Activated T-helper 2 cell treated with anti-CD3 and anti-CD28 coated beads, Interferon-gamma antibody, Interleukin-2, Interleukin-4, amounts not matched to agents 10 μg/mL and 5 μg/mL and 100 μg/mL, durations not matched to agents 14 hours and 24 hours and 36 hours (primary cell): ENCODE data around the gene BSG. TPM values are rescaled to one million over a fixed set of nuclear protein-coding genes. Genes with fewer than 3 reads are reported as not detected.
"Not testable (repeated sequence)": the region's sequence is repeated elsewhere in the genome, so short reads cannot be mapped to it uniquely, and the experiment has no call there.

Source experiments
- DNase-seq: peaks from one replicate; pipeline ENCODE4 v3.0.0; 2021; ENCODE audit warnings: low spot score
- H3K27ac Mint-ChIP-seq: one replicate; pipeline ENCODE4 v1.8.0; 2021; ENCODE audit warnings: mixed read lengths
- H3K27me3 Mint-ChIP-seq: one replicate; pipeline ENCODE4 v1.8.0; 2021; ENCODE audit warnings: low read depth, mixed read lengths
- H3K36me3 Mint-ChIP-seq: one replicate; pipeline ENCODE4 v1.8.0; 2021; ENCODE audit warnings: low read depth, mixed read lengths
- H3K4me1 Mint-ChIP-seq: one replicate; pipeline ENCODE4 v1.8.0; 2021; ENCODE audit warnings: low read depth, mixed read lengths
- H3K4me3 Mint-ChIP-seq: one replicate; pipeline ENCODE4 v1.8.0; 2021; ENCODE audit warnings: low read depth, mild to moderate bottlenecking, moderate library complexity, mixed read lengths
- H3K9me3 Mint-ChIP-seq: one replicate; pipeline ENCODE4 v1.8.0; 2021; ENCODE audit warnings: mixed read lengths
- intact Hi-C: fragments of 100-400 bp; cut with micrococcal nuclease; formaldehyde crosslinking; loops from one replicate; pipeline ENCODE4 v1.15.1; 2023
- total RNA-seq: library from RNA; stranded (reverse); gene quantifications from 2 replicates; pipeline ENCODE4 v1.2.3, GENCODE V29; 2022

Gene BSG
- total RNA-seq, 1 donor from 2014 or later = 300 TPM

DNA sequence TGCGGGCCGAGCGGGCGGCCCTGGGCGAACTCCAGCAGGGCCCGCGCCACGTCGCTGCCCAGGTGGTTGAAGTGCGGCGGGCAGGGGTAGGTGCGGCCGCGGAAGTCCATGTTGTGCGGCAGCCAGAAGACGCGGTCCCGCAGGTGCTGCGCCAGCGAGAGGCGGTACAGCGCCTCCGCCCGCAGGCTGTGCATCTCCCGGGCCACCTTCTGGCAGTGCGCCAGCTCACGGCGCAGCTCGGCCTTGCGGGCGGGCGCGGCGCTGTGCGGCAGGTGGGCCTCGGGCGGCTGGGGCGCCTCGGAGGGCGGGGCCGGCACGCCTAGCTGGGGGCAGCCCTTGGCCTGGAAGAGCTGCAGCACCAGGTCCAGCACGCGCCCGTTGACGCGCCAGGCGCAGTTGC is 48.8 kb downstream of the BSG start:
- DNase-seq = not testable (repeated sequence)

DNA sequence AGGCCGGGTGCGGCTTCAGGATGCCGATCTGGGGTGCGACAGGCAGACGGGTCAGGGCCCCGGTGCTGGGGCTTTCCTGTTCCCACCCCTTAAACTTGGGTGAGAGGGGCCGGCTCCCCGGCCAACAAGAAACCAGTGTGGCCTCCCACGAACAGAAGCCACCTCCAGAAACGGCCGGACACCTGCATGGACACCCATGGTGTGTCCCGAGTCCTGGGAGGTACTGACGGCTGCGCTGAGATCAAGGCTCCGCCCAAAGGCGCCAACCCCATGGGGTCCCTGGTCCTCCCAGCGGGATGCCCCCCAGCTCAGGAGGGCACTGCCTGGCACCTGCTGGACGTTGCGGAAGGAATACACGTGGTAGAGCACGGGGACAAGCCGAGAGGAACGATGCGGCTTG is 49.4 kb downstream of the BSG start:
- no peak overlapping the region for H3K27ac Mint-ChIP-seq
- no peaks in the 10 kb centered on the region for H3K27me3 Mint-ChIP-seq
- no peak overlapping the region for H3K4me3 Mint-ChIP-seq
- intact Hi-C loops = no loop called here
- no peaks in the 10 kb centered on the region for H3K9me3 Mint-ChIP-seq
- H3K36me3 Mint-ChIP-seq = peaks cover 20% of the 10 kb centered on the region
- H3K4me1 Mint-ChIP-seq = no peaks in the 10 kb centered on the region
- no peak for DNase-seq

More for the DNA sequence above, 48.8 kb downstream of the BSG start:
- H3K27ac Mint-ChIP-seq, H3K4me3 Mint-ChIP-seq, H3K4me1 Mint-ChIP-seq, intact Hi-C loops, H3K27me3 Mint-ChIP-seq, H3K9me3 Mint-ChIP-seq: not testable (repeated sequence)
- H3K36me3 Mint-ChIP-seq = peaks cover 19% of the 10 kb centered on the region

DNA sequence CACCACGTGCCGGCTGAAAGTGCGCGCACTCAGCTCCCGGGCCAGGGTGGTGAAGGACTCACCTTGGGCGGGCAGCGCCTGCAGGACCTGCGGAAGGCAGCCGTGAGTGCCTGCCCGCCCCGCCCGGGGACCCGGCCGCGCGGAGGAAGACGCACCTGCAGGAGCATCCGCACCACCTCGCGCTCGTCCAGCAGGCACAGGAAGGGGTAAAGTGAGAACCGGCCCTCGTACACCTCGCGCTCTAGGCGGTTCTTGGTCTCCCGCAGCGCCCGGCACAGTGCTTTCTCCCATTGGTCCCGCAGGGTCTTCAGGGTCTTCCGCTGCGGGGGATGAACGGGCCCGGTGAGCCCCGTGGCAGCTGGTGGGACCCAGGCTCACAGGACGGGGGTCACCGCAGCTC is 50.3 kb downstream of the BSG start:
- no peak overlapping the region for H3K4me3 Mint-ChIP-seq
- intact Hi-C loops = no loop called here
- no peaks in the 10 kb centered on the region for H3K4me1 Mint-ChIP-seq
- no peak overlapping the region for H3K27ac Mint-ChIP-seq
- DNase-seq = no peak
- peaks cover 18% of the 10 kb centered on the region for H3K36me3 Mint-ChIP-seq
- no peaks in the 10 kb centered on the region for H3K27me3 Mint-ChIP-seq
- H3K9me3 Mint-ChIP-seq = no peaks in the 10 kb centered on the region

DNA sequence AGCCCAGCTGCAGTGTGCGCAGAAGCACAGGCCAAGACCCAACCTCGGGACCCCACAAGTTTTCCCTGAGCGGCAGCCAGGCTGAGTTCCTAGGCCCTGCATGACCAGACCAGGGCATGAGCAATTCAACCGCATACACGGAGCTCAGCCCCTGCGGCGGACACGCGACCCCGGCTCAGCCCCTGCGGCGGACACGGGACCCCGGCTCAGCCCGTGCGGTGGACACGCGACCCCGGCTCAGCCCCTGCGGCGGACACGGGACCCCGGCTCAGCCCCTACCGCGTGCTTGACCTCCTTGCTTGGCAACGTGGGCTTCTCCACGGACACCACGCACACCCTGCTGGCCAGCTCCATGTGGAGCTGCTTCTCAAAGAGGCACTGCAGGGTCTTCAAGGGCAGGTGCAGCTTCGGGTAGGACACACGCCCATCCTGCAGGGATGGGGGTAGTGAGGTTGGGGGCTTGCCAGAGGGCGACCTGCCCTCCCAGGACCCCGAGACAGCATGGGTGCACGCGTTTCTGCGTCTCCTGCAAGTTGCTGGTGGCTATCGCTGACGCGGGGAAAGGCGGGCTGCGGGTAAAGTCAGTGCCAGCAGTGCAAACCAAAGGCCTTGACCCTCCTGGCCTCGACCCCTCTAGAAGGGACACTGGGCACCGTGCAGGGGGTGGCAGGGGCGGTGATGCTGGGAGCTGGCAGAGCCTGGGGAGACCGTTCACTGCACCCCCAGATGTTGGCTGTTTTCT is 51.0 kb downstream of the BSG start:
- intact Hi-C loops = no loop called here
- no peaks in the 10 kb centered on the region for H3K4me1 Mint-ChIP-seq
- no peak overlapping the region for H3K4me3 Mint-ChIP-seq
- DNase-seq = no peak
- H3K36me3 Mint-ChIP-seq = peaks cover 18% of the 10 kb centered on the region
- H3K27ac Mint-ChIP-seq = no peak overlapping the region
- H3K27me3 Mint-ChIP-seq = no peaks in the 10 kb centered on the region
- no peaks in the 10 kb centered on the region for H3K9me3 Mint-ChIP-seq

DNA sequence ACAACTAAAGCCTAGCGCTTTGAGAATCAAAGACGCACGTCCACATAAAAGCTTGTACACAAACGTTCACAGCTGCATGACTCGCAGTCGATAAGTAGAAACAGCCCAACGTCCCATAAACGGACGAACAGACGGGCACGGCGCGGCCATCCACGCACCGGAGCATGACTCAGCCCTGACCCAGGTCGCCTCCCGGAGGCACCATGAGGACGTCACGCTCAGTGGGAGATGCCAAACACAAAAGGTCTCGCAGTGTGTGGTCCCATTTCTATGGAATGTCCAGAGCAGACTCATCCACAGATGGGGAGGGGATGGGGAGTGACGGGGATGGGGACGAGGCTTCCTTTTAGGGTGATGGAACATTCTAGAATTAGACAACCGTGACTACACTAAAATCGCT is 51.6 kb downstream of the BSG start:
- no peaks in the 10 kb centered on the region for H3K27me3 Mint-ChIP-seq
- no peak for DNase-seq
- H3K4me3 Mint-ChIP-seq = no peak overlapping the region
- intact Hi-C loops = no loop called here
- H3K4me1 Mint-ChIP-seq = peaks cover 2% of the 10 kb centered on the region
- peaks cover 20% of the 10 kb centered on the region for H3K36me3 Mint-ChIP-seq
- no peak overlapping the region for H3K27ac Mint-ChIP-seq
- no peaks in the 10 kb centered on the region for H3K9me3 Mint-ChIP-seq

DNA sequence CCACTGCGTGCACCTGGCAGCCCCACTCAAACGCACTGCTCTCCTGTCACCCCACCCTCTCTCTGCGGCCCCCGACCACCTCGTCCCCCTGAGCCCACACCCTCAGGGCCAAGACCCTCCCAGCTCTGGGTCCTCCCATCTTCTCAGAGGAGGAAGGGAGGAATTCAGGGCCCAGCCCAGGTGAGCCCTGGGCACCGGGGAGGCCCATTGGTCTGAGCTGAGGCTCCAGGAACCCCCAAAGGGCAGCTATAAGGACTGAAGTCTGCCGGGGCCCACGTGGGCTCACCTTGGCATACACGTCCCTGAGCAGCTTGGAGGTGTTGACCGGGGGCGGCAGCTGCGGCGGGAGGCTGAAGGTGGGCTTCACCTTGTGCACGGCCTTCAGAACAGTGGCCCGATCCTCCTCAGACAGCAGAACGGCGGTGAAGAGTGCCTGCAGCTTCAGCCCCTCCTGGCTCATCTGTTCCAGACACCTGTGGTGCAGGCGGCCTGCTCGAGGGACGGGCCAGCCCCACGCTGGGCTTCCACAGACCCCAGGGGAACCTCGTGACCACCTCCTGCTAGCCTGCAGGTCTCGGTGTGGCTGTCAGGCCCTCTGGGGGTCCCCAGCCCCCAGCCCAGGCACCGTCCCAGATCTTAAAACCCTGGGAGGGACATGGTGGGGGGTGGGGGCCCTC is 52.2 kb downstream of the BSG start:
- Mint-ChIP-seq H3K9me3 (no peaks in the 10 kb centered on the region), H3K36me3 (peaks cover 22% of the 10 kb centered on the region), H3K4me1 (peaks cover 4% of the 10 kb centered on the region), H3K27ac (no peak overlapping the region), H3K27me3 (no peaks in the 10 kb centered on the region), H3K4me3 (no peak overlapping the region)
- intact Hi-C loops = no loop called here
- no peak for DNase-seq

DNA sequence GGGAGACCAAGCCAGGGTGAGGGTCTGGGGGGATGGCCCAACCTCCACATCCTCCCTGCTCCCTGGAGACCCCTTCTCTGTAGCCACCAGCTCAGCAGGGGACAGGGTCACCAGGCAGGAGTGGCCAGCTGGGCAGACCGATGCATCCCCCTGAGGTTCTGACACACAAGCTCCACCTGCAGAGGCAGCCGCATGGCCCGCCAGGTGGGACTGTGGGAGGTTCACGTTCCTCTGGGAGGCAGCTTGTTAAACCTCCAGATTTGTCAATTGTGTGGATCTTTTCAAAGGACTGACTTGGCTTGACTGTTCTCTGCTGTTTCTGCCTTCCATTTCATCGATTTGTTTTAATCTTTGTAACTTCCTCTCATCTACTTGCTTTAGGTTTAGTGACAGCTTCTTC is 52.9 kb downstream of the BSG start:
- Mint-ChIP-seq H3K4me1 (peaks cover 4% of the 10 kb centered on the region), H3K4me3 (no peak overlapping the region), H3K27me3 (no peaks in the 10 kb centered on the region), H3K36me3 (peaks cover 22% of the 10 kb centered on the region), H3K9me3 (no peaks in the 10 kb centered on the region), H3K27ac (no peak overlapping the region)
- DNase-seq = no peak
- intact Hi-C loops = no loop called here

DNA sequence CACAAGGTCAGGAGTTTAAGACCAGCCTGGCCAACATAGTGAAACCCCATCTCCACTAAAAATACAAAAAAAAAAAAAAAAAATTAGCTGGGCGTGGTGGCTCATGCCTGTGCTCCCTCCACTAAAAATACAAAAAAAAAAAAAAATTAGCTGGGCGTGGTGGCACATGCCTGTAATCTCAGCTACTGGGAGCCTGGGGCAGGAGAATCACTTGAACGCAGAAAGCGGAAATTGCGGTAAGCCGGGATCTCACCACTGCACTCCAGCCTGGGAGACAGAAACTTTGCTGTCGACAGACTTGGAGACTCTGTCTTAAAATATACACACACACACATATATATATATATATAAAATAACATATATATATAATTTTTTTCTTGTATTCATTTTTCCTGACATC is 54.2 kb downstream of the BSG start:
- H3K9me3 Mint-ChIP-seq, DNase-seq, H3K27me3 Mint-ChIP-seq, intact Hi-C loops, H3K4me1 Mint-ChIP-seq, H3K27ac Mint-ChIP-seq, H3K4me3 Mint-ChIP-seq: not testable (repeated sequence)
- H3K36me3 Mint-ChIP-seq = peaks cover 31% of the 10 kb centered on the region

DNA sequence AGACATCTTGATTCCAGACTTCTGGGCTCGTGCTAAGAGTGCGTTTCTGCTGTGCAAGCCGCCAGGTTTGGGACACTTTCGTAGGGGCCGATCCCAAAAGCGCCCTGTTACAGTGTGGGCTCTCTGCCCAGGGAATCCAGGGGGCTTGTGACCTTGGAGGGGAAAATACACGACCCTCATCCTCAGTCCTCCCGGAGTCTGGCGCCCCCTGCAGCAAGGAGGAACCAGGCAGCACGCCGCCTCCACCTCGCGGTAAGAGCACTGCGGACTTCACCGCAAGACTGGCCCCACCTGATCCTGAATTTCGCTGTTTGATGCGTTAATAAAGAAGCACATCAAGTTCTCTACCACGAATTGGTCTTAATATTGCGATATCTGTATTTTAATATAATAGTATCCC is 55.8 kb downstream of the BSG start:
- H3K4me3 Mint-ChIP-seq = no peak overlapping the region
- intact Hi-C loops = no loop called here

DNA sequence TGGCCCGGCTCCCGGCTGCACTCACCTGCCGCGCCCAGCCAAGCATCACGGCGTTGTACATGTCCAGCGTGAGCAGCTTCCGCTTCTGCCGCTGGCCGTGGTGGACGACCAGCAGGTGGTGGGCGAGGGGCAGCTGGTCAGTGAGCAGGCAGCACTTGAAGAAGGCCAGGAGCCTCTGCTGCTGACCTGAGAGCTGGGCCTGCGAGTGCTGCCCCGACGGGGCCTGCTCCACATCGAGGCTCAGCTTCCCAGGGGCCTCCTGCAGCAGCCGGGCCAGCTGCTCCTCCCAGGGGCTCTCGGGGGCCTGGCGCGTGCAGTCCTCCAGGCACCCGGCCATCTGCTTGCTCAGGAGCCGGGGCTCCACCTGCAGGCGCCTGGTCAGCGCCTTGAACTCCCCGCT is 57.1 kb downstream of the BSG start:
- H3K9me3 Mint-ChIP-seq, intact Hi-C loops, H3K27me3 Mint-ChIP-seq, H3K4me1 Mint-ChIP-seq, DNase-seq, H3K27ac Mint-ChIP-seq, H3K4me3 Mint-ChIP-seq: not testable (repeated sequence)
- peaks cover 43% of the 10 kb centered on the region for H3K36me3 Mint-ChIP-seq

More for the DNA sequence above, 55.8 kb downstream of the BSG start:
- Mint-ChIP-seq H3K4me1 (peaks cover 4% of the 10 kb centered on the region), H3K9me3 (no peaks in the 10 kb centered on the region), H3K27me3 (no peaks in the 10 kb centered on the region), H3K36me3 (peaks cover 43% of the 10 kb centered on the region), H3K27ac (no peak overlapping the region)
- DNase-seq = no peak

DNA sequence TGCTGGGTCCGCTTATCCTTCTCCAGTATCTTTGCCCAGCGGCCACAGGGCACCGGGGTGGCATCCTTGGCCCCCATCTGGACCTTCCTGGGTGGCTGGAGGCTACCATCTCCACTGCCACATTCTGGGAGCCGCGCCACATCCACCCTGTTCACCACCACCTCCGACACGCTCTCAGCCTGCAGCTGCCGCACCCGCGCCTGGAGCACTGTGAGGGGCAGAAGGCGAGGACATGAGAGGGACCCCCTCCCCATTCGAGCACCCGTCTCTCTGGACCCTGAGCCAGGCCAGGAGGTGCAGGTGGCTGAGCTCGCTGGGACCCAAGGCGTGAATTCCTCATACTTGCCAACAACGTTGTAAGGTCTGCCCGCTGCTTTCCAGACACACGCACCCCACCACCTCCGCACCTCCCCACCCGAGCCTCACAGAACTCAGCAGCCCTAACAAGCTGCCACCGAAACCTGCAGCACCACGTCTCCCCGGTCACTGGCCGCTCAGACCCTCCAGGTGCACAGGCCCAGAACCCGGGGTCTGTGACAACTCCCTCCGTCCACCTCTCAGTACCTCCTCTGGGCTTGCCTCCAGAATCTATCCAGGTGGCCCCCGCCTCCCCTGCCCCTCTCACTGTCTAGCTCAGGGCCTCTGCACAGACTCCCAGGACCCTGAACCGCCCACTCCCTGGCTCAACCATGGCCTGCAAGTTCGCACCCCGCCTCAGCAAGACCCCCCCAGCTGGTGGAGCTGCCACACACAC is 57.7 kb downstream of the BSG start:
- H3K9me3 Mint-ChIP-seq = no peaks in the 10 kb centered on the region
- no peak for DNase-seq
- peaks cover 43% of the 10 kb centered on the region for H3K36me3 Mint-ChIP-seq
- H3K27ac Mint-ChIP-seq = no peak overlapping the region
- no peak overlapping the region for H3K4me3 Mint-ChIP-seq
- intact Hi-C loops = loop anchor here (5.0 to 10.0 kb wide), 2 partner anchors 95 to 447 kb away; partner anchors contain the start of gene CDC34
- peaks cover 10% of the 10 kb centered on the region for H3K4me1 Mint-ChIP-seq
- H3K27me3 Mint-ChIP-seq = no peaks in the 10 kb centered on the region

DNA sequence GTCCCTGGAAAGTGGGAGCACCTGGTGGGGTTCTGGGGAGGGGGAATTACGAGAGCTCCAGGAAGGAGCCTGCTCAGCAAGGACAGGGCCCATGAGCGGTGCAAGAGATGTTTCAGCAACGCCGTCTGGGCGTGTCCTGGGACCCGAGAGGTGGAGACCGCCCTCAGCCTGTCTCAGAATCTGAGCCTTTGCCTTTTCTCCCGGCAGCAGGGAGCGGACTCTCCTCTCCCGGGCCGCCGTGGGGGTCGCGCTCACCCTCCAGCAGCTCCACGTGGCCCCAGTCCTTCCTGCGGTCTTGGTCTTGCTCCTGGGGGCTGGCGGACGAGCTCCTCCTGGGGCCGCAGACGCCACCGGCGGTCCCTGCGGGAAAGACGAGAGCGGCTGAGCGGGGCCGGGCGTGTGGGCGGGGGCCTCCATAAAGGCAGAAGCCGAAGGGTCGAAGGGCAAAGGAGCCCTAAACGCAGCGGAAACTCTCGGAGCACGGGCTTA is 60.2 kb downstream of the BSG start:
- Mint-ChIP-seq H3K4me1 (peaks cover 10% of the 10 kb centered on the region), H3K36me3 (peaks cover 35% of the 10 kb centered on the region)

More for the DNA sequence above, 60.2 kb downstream of the BSG start:
- DNase-seq = peak; percentile 36
- peak overlapping the region; percentile 97 for H3K4me3 Mint-ChIP-seq
- intact Hi-C loops = loop anchor here (1.0 to 10.0 kb wide), 6 partner anchors 22 to 445 kb away; partner anchors contain the start of genes BSG, CDC34, PTBP1 and RNF126
- no peaks in the 10 kb centered on the region for H3K9me3 Mint-ChIP-seq
- H3K27ac Mint-ChIP-seq = peak overlapping the region; percentile 88
- no peaks in the 10 kb centered on the region for H3K27me3 Mint-ChIP-seq
